Colonic mucosa (tissue), 4 donors: Measurements from ENCODE around the gene ZC3H12A. TPM values are rescaled to one million over a fixed set of nuclear protein-coding genes. Genes with fewer than 3 reads are reported as not detected.

ENCODE experiments used
- DNase-seq: peaks from one replicate; pipeline ENCODE4 v3.0.0-alpha.2; 2020
- H3K27ac ChIP-seq: fragments of 200-600 bp; one replicate; pipeline ENCODE4 v1.8.0; 2021
- H3K27me3 ChIP-seq: fragments of 200-600 bp; one replicate; pipeline ENCODE4 v1.8.0; 2021
- H3K36me3 ChIP-seq: fragments of 200-600 bp; one replicate; pipeline ENCODE4 v1.8.0; 2021
- H3K4me1 ChIP-seq: fragments of 200-600 bp; one replicate; pipeline ENCODE4 v1.8.0; 2021; ENCODE audit warnings: mild to moderate bottlenecking
- H3K4me3 ChIP-seq: fragments of 200-600 bp; one replicate; pipeline ENCODE4 v1.8.0; 2021
- H3K9ac ChIP-seq, 2 donors: one replicate each; pipeline ENCODE4 v1.7.0; 2013; ENCODE audit warnings: control low read depth in 2 of 2, low read depth in 2 of 2, low read length in 2 of 2
- H3K9me3 ChIP-seq: fragments of 200-600 bp; one replicate; pipeline ENCODE4 v1.8.0; 2021
- intact Hi-C: fragments of 100-400 bp; cut with DNase I; formaldehyde crosslinking; loops from one replicate; pipeline ENCODE4 v1.14.1; 2022
- total RNA-seq, 2 donors: library from RNA; stranded (reverse); fragmentation: NEBNext Ultra II Directional in 1 of 2; extraction: Animal tissue kit (Norgen Biotek cat#: 25700) in 1 of 2; gene quantifications; one replicate each; pipeline ENCODE4 v1.2.1, GENCODE V29; 2021
- TF ChIP-seq, protein P1 (sequence below): fragments of 200-600 bp; IDR thresholded peaks from one replicate; pipeline ENCODE4 v1.8.0; 2022; ENCODE audit warnings: antibody characterized with exemption, mild to moderate bottlenecking
- donor health status: healthy.
- donor health status: DM: no; HTN: no; CAD: no.
- donor health status: DM: no; HTN: no; CAD: no.

ZC3H12A gene
- total RNA-seq, 2 donors from 2014 or later: 18.2 to 35.4 TPM

DNA sequence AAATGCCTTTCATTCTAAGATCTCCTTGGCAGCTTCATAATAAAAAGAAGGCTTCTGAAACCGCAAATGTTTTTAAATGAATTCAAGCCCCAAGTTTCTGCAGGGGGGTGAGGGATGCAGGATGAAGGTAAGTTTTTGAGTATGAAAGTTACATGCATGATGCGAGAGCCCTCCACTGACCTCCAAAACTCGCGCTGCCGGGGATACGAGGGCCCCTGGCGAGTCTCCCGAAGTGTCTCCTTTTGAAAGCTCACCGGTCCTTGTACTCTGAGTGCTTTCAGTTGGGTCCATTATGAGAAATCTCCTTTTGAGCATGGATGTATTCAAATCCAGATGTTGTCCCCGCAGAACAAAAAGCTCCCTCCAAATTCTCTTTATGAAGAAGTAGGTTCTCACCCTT, 18.9 kb upstream of the ZC3H12A start:
- H3K27ac ChIP-seq: no peak overlapping the region
- no peaks in the 10 kb centered on the region for H3K4me1 ChIP-seq
- no peak overlapping the region for H3K9ac ChIP-seq
- DNase-seq: no peak
- H3K4me3 ChIP-seq: no peak overlapping the region
- no peaks in the 10 kb centered on the region for H3K27me3 ChIP-seq
- no peaks in the 10 kb centered on the region for H3K36me3 ChIP-seq
- intact Hi-C loops: loop anchor here (2.0 to 5.0 kb wide), 2 partner anchors 31 to 227 kb away; no protein-coding TSS in a partner anchor
- TF ChIP-seq, protein P1, sequence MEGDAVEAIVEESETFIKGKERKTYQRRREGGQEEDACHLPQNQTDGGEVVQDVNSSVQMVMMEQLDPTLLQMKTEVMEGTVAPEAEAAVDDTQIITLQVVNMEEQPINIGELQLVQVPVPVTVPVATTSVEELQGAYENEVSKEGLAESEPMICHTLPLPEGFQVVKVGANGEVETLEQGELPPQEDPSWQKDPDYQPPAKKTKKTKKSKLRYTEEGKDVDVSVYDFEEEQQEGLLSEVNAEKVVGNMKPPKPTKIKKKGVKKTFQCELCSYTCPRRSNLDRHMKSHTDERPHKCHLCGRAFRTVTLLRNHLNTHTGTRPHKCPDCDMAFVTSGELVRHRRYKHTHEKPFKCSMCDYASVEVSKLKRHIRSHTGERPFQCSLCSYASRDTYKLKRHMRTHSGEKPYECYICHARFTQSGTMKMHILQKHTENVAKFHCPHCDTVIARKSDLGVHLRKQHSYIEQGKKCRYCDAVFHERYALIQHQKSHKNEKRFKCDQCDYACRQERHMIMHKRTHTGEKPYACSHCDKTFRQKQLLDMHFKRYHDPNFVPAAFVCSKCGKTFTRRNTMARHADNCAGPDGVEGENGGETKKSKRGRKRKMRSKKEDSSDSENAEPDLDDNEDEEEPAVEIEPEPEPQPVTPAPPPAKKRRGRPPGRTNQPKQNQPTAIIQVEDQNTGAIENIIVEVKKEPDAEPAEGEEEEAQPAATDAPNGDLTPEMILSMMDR: no peak
- H3K9me3 ChIP-seq: no peaks in the 10 kb centered on the region

DNA sequence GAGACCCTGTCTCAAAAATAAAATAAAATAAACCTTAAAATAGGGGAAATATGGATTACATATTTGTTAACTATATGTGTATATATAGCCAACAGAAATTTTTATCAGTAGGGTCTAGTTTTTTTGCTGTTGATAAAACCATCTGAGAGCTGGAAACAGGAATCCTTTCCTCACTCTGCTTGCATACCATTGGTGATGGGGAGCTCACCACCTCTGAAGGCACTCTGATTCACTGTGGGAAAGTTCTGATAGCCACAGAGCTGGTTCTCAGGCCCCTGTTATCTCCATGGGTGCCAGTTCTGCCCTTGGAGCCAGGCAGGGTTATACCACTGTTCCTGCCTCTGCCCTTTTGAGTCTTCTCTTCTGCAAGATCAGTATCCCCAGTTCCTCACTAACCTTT, 17.8 kb upstream of the ZC3H12A start:
- no peak overlapping the region for H3K4me3 ChIP-seq
- H3K9me3 ChIP-seq: no peaks in the 10 kb centered on the region
- H3K27ac ChIP-seq: no peak overlapping the region
- intact Hi-C loops: loop anchor here (5.0 kb wide), 1 partner anchor 226 kb away; no protein-coding TSS in a partner anchor
- H3K27me3 ChIP-seq: no peaks in the 10 kb centered on the region
- H3K36me3 ChIP-seq: no peaks in the 10 kb centered on the region
- no peaks in the 10 kb centered on the region for H3K4me1 ChIP-seq
- TF ChIP-seq, protein P1: no peak
- no peak overlapping the region for H3K9ac ChIP-seq
- no peak for DNase-seq

- Histone ChIP-seq H3K27ac (no peak overlapping the region), H3K9ac (no peak overlapping the region), H3K27me3 (no peaks in the 10 kb centered on the region), H3K36me3 (no peaks in the 10 kb centered on the region), H3K9me3 (no peaks in the 10 kb centered on the region), H3K4me1 (no peaks in the 10 kb centered on the region), H3K4me3 (no peak overlapping the region)
- intact Hi-C loops: loop anchor here (5.0 kb wide), 1 partner anchor 224 kb away; no protein-coding TSS in a partner anchor
- DNase-seq: no peak
- TF ChIP-seq, protein P1: no peak
These were observed 15.8 kb upstream of the ZC3H12A start for GRCh38 chr1:37458551-37458950.

DNA sequence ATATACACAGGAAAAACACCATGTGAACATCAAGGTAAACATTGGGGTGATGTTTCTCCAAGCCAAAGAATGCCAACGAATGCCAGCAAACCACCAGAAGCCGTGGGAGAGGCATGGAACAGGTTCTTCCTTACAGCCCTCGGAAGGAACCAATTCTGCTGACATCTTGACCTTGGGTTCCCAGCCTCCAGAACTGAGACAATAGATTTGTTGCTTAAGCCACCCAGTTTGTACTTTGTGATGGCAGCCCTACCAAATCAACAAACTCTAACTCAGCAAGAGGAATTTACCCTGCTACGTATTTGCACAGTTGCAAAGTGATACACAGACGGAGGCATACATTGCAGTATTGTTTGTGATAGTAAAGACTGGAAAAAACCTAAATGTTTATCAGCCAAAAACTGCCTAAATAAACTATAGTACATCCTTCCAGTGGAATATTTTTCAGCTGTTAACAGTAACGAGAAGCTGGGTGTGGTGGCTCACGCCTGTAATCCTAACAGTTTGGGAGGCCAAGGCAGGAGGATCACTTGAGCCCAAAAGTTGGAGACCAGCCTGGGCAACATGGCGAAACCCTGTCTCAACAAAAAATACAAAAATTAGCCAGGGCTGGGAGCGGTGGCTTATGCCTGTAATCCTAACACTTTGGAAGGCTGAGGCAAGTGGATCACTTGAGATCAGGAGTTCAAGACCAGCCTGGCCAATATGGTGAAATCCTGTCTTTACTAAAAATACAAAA, 12.5 kb upstream of the ZC3H12A start:
- no peaks in the 10 kb centered on the region for H3K36me3 ChIP-seq
- H3K27me3 ChIP-seq: no peaks in the 10 kb centered on the region
- no peak for DNase-seq
- H3K9ac ChIP-seq: no peak overlapping the region
- H3K4me3 ChIP-seq: no peak overlapping the region
- H3K4me1 ChIP-seq: no peaks in the 10 kb centered on the region
- no peak overlapping the region for H3K27ac ChIP-seq
- no peaks in the 10 kb centered on the region for H3K9me3 ChIP-seq
- intact Hi-C loops: no loop called here
- TF ChIP-seq, protein P1: no peak

DNA sequence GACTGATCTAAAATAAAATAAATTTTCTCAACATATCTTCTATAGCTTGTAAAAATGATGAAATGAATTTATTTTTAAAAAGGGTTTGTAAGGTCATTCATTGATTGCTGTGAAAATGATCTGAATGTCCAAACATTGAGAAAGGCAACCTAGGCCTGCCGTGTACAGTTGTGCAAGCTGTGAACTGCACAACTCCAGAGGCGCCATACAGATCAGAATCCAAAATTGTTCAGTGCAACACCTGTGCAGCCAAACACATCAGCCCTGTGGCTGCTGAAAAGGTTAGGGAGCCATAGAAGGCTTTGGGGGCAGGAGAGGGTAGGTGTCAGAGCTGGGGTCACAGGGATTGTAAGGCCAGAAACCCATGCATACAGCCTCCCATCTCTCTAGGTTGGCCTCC, 9.9 kb upstream of the ZC3H12A start:
- Histone ChIP-seq H3K4me1 (no peaks in the 10 kb centered on the region), H3K36me3 (no peaks in the 10 kb centered on the region), H3K9me3 (no peaks in the 10 kb centered on the region), H3K9ac (no peak overlapping the region), H3K4me3 (no peak overlapping the region), H3K27me3 (no peaks in the 10 kb centered on the region), H3K27ac (no peak overlapping the region)
- no peak for DNase-seq
- TF ChIP-seq, protein P1: no peak
- intact Hi-C loops: no loop called here
